Endometrial microvascular endothelial cells (primary cell): ENCODE results near the gene MSL2. TPM values are rescaled to one million over a fixed set of nuclear protein-coding genes. Genes with fewer than 3 reads are reported as not detected.
"Not testable (repeated sequence)": the region's sequence is repeated elsewhere in the genome, so short reads cannot be mapped to it uniquely, and the experiment has no call there.

ENCODE experiments used
- in situ Hi-C: cut with HindIII; loops from 2 replicates; pipeline ENCODE4 v1.10.0; 2017; ENCODE audit warnings: low sequenced_read_pairs, low pct_unique_long_range_greater_than_20kb; ENCODE audit errors: inconsistent ontology term
- total RNA-seq: library from RNA; depleted of rRNA; stranded (reverse); fragments of >200 nt; gene quantifications from one replicate; pipeline ENCODE4 v1.2.3, GENCODE V29; 2015; ENCODE audit errors: inconsistent ontology term

Gene MSL2
- total RNA-seq = 26.5 TPM

DNA sequence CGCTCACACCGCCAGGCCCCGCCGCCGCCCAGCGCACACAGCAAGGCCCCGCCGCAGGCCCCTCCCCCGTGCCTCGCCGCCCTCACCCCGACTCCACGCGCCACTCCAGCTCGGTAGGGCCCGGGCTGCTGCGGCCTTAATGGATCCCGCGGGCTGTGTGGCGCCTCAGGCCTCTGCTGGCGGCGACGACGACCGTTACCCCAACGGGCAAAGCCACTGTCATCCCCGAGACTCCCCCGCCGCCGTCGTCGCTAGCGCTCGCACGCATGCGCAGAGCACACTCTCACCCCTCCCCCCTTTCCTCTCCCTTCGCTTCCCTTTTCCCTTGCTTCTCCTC is at the start of gene MSL2:
Gene MSL2 (minus strand): TSS at position 272 of the 337 bp plus-strand sequence. CDS start 1,222 bp downstream, outside the sequence.
- in situ Hi-C loops = no loop called here

DNA sequence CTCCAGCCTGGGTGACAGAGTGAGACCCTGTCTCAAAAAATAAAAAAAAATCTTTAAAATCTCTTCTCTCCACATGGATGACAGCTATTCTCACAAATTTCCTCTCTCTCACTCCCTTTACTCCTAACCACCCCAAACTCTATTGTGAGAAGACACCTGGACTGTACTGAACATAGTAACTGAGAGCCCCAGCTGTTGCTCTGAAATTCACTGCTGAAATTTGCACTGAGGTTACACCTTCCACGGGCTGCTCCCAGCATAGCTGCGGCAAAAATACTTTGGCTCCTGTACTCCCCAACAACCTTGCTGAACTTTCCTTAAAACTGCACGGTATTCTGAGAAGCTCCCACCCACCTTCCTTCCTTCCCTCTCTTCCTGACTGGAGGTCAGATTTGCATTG is 49.6 kb upstream of the MSL2 start:
- in situ Hi-C loops = no loop called here

DNA sequence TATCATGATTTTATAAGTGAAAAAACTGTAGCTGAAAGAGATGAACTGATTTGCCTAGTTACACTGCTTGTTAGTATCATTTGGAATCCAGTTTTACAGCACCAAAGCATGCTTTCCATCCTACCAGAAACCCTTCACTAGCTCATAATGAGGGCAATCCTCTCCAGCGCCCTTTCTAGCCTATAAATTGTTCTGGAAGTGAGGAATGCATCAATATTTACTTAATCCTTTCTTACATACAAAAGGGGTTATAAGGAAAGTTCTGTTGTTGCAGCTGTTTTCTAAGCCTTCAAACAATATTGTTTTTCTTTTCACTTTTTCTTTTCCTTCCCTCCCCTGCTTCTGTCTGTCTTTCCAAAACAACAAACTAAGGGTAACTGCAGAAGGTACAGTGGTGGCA is 43.0 kb upstream of the MSL2 start:
- in situ Hi-C loops = no loop called here

DNA sequence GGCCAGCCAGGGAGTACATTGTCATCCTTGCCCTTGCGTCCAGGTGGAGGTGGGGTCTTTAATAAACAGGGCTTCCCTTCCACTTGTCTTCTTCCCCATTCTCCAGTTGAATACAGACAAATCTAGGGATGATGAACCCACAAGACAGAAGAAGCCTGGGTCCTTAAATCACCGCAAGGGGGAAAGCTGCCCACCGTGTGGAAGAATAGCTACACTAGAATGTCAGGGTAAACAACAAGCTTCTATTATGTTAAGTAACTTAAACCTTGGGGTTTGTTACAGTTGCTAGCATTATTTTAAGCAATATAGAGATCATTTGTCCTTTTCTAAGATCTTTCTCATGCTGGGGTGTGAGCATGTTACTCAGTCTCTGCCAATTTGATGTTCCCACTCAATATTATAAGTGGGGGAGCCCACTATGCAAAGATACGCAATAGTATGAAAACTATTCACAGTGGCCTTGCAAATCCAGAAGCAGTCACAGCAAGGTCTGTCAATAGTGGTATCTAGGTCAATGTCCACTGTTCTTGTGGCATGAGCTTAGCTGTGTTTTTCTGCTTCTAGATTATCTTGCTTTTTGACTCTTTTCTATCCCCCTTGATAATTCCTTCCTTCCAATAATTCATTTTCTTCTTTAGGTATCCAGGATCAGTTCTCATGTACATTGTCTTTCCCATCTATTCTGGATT is 42.0 kb upstream of the MSL2 start:
- in situ Hi-C loops = no loop called here

GRCh38 chr3:136237103-136237502 is 41.0 kb upstream of the MSL2 start:
- in situ Hi-C loops = no loop called here

- in situ Hi-C loops = no loop called here
Observed at GRCh38 chr3:136236109-136236508, 40.0 kb upstream of the MSL2 start.

DNA sequence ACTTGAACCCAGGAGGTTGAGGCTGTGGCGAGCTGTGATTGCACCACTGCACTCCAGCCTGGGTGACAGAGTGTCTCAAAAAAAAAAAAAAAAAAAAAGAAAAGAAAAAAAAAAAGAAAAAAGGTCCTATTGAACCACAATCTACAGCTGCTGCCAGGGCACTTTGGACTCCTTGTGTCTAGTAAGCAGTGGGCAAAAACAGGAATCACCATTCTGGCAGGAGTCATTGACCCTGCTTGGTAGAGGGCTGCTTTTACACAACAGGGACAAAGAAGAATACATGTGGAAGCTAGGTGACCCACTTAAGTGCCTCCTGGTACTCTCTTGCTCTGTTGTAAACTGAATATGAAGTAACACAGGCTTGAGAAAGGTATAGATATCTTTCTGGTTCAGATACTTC is 39.4 kb upstream of the MSL2 start:
- in situ Hi-C loops = no loop called here

GRCh38 chr3:136232413-136232812 is 36.3 kb upstream of the MSL2 start:
- in situ Hi-C loops = no loop called here

DNA sequence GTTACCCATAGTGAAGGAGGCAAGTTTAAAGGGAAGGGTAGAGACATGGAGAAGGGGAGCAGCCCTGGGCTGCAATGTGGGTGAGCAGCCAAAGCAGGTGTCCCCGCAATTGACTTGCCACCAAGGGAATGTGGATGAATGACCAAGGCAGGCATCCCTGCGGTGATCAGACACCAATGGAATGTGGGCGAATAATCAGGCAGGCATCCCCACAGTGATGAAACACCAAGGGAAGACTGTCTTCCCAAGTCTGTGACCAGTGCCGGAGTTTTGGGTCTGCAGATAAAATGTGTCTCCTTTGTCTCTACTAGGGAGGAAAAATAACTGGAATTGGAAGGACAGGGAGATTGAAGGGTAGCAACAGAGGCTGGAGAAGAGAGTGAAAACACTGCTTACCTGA is 26.6 kb upstream of the MSL2 start:
- in situ Hi-C loops = not testable (repeated sequence)

- in situ Hi-C loops = no loop called here
Observed at GRCh38 chr3:136211547-136211946, 15.4 kb upstream of the MSL2 start.

DNA sequence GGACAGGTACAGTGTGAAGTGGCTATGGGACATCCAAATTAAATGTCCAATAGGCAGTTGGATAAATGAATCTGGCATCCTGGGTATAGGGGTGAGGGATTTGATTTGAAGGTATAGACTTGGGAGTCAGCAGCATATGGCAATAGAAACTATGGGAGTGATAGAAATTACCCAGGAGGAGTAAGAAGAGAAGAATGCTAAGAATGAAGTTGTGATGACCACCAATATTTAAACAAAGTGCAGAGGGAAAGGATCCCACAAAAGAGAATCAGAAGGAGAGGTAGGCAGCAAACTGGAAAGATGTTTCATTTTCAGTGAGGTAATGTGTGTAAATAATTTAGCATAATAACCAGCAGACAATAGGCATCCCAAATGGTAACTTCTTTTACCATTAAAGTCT is 13.8 kb upstream of the MSL2 start:
- in situ Hi-C loops = no loop called here

DNA sequence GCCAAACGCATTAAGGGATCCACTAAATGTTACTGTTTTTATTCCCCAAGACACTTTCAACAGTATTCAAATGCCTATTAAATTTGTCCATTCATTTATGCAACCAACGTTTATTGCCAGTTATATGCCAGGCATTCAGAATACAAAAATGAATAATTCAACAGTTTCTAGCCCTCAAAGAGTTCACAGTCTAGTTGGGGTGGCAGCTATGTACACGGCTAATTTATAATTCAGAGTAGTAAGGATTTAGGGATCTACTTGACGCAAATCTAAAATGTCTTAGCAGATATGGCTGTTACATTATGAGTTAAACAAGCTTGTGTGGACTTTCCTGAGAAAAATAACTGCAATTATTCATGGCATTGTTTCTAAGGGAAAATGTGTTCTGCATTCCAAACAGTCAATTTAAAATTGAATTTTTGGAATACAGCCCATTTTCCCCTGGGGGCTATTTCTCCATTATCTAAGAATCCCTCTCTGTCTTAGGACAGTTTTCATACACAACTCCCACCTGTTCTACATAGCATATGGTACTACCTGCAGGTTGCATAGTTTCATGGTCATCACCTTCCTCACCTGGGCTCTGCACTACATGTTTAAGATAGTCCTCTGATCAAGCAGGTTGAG is 11.5 kb upstream of the MSL2 start:
- in situ Hi-C loops = no loop called here

- in situ Hi-C loops = not testable (repeated sequence)
Observed at GRCh38 chr3:136199219-136199618, 3.1 kb upstream of the MSL2 start.

- in situ Hi-C loops = not testable (repeated sequence)
Observed at GRCh38 chr3:136198462-136199078, 2.4 kb upstream of the MSL2 start.

- in situ Hi-C loops = no loop called here
Observed at GRCh38 chr3:136197159-136197793, 1.1 kb upstream of the MSL2 start.

GRCh38 chr3:136196401-136197158 is 445 bp upstream of the MSL2 start:
- in situ Hi-C loops = no loop called here

GRCh38 chr3:136195258-136196063 is 674 bp downstream of the MSL2 start:
- in situ Hi-C loops = no loop called here

DNA sequence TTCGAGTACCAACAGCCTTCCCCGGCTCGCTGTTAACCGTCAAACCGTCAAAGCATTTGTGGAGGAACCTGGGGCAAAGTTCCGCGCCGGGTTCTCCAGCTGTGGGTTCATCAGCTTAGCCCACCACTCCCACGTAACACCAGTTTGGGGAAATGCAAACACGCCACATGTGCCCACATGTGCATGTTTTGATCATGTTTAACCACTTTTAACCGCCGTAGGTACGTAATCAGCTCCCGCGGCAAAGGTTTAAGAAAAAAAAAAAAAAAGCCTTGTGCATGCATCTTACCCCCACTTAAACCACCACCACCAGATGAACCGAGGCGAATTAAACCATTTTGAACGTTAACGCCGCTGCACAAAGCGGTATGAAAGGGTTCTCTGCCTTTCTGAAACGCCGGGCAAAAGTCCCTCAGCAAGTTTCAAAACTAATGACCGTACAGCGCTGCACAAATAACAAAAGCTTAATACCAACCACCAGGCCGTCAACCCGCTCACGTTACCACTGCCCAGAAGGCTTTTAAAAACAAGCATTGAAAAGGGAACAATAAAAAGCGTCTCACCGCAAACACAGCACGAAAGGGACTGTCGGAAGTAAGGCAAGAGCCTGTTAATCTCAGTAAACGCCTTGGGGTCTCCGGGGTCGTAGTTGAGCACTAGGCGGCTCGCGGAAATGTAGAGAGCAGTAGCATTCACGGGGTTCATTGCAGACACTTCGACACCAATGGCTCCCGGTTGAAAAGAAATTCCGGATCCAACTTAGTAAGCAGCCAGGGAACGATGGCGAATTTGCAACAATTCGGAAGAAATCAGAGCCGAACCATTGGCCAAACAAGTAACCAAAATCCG is 1.5 kb downstream of the MSL2 start:
- in situ Hi-C loops = no loop called here
